Neural cell (in vitro differentiated cells): ENCODE measurements around the gene LRRC49. TPM values are rescaled to one million over a fixed set of nuclear protein-coding genes. Genes with fewer than 3 reads are reported as not detected.
A peak's percentile ranks its signal among the peaks of the same experiment; 100 is the strongest.

Experiments used
- H2AFZ ChIP-seq: fragments of 200-600, 300-800 bp; sonication (generic), shearing (Covaris generic); 2 replicates; pipeline ENCODE4 v1.6.0; 2014; ENCODE audit warnings: low read depth, mild to moderate bottlenecking, antibody characterized with exemption, low read length, moderate library complexity
- H3F3A ChIP-seq: fragments of 200-600 bp; shearing (Covaris generic); 2 replicates; pipeline ENCODE4 v1.6.1; 2016; ENCODE audit warnings: mild to moderate bottlenecking, moderate library complexity, mixed read lengths, antibody characterized with exemption, low read length; ENCODE audit not compliant: insufficient read depth, poor library complexity, severe bottlenecking
- H3K27ac ChIP-seq: fragments of 200-600, 300-800 bp; sonication (generic), shearing (Covaris generic); 2 replicates; pipeline ENCODE4 v1.5.1; 2014; ENCODE audit warnings: mild to moderate bottlenecking, low read length, moderate library complexity
- H3K27me3 ChIP-seq: fragments of 300-800, 200-600 bp; sonication (generic), shearing (Covaris generic); 2 replicates; pipeline ENCODE4 v1.6.0; 2014; ENCODE audit warnings: mild to moderate bottlenecking, low read depth, low read length, moderate library complexity; ENCODE audit not compliant: insufficient read depth
- H3K36me3 ChIP-seq: fragments of 300-800, 200-600 bp; sonication (generic), shearing (Covaris generic); 2 replicates; pipeline ENCODE4 v1.5.1; 2014; ENCODE audit warnings: mild to moderate bottlenecking, antibody characterized with exemption, low read length, moderate library complexity; ENCODE audit not compliant: insufficient read depth
- H3K4me2 ChIP-seq: fragments of 300-800, 200-600 bp; sonication (generic), shearing (Covaris generic); 2 replicates; pipeline ENCODE4 v1.6.0; 2014; ENCODE audit warnings: mild to moderate bottlenecking, low read length
- H3K4me3 ChIP-seq: fragments of 300-800, 200-600 bp; sonication (generic), shearing (Covaris generic); 2 replicates; pipeline ENCODE4 v1.5.1; 2014; ENCODE audit warnings: mild to moderate bottlenecking, low read length, moderate library complexity
- H3K79me2 ChIP-seq: fragments of 200-600 bp; shearing (Covaris generic); replicated peaks from 2 replicates; pipeline ENCODE4 v1.6.0; 2014; ENCODE audit warnings: mild to moderate bottlenecking, low read length, moderate library complexity; ENCODE audit not compliant: insufficient read depth
- H3K9ac ChIP-seq: fragments of 300-800, 200-600 bp; sonication (generic), shearing (Covaris generic); 2 replicates; pipeline ENCODE4 v1.6.1; 2016; ENCODE audit warnings: mild to moderate bottlenecking, low read length, mixed read lengths
- H3K9me2 ChIP-seq: fragments of 200-600 bp; shearing (Covaris generic); 2 replicates; pipeline ENCODE4 v1.6.1; 2016; ENCODE audit warnings: mild to moderate bottlenecking, low read length, mixed read lengths; ENCODE audit not compliant: insufficient read depth
- H3K9me3 ChIP-seq: fragments of 200-600, 300-800 bp; sonication (generic), shearing (Covaris generic); 2 replicates; pipeline ENCODE4 v1.6.1; 2016; ENCODE audit warnings: mild to moderate bottlenecking, mixed run types, low read length, moderate library complexity, mixed read lengths
- H4K20me1 ChIP-seq: fragments of 200-600 bp; shearing (Covaris generic); 2 replicates; pipeline ENCODE4 v1.6.1; 2016; ENCODE audit warnings: mild to moderate bottlenecking, mixed run types; ENCODE audit not compliant: insufficient read depth
- CTCF ChIP-seq: fragments of 450-650 bp; IDR thresholded peaks from 2 replicates; pipeline ENCODE4 v1.5.1; 2014; ENCODE audit warnings: antibody characterized with exemption, mild to moderate bottlenecking, moderate library complexity; ENCODE audit not compliant: poor library complexity, severe bottlenecking
- EP300 ChIP-seq: fragments of 450-650 bp; conservative IDR thresholded peaks from 2 replicates; pipeline ENCODE4 v1.6.1; 2014; ENCODE audit warnings: antibody characterized with exemption, mild to moderate bottlenecking, moderate library complexity; ENCODE audit not compliant: poor library complexity, severe bottlenecking
- MXI1 ChIP-seq: fragments of 450-650 bp; conservative IDR thresholded peaks from 2 replicates; pipeline ENCODE4 v1.6.1; 2014; ENCODE audit warnings: antibody characterized with exemption, mild to moderate bottlenecking; ENCODE audit not compliant: poor library complexity, severe bottlenecking
- POLR2AphosphoS5 ChIP-seq: IDR thresholded peaks from 2 replicates; pipeline ENCODE4 v1.6.1; 2012
- RAD21 ChIP-seq: fragments of 450-650 bp; conservative IDR thresholded peaks from 2 replicates; pipeline ENCODE4 v1.6.1; 2014; ENCODE audit warnings: antibody characterized with exemption, mild to moderate bottlenecking, moderate library complexity
- REST ChIP-seq: IDR thresholded peaks from 2 replicates; pipeline ENCODE4 v1.6.1; 2012; ENCODE audit warnings: borderline replicate concordance
- TAF1 ChIP-seq: IDR thresholded peaks from 2 replicates; pipeline ENCODE4 v1.6.1; 2012; ENCODE audit warnings: low read depth
- polyA plus RNA-seq: library from polyadenylated mRNA; depleted of rRNA; stranded (reverse); fragments of >200 nt; gene quantifications from 2 replicates; pipeline ENCODE4 v1.2.3, GENCODE V29; 2014

The LRRC49 gene
- polyA plus RNA-seq, 1 donor from 2014 or later = 141 TPM

DNA sequence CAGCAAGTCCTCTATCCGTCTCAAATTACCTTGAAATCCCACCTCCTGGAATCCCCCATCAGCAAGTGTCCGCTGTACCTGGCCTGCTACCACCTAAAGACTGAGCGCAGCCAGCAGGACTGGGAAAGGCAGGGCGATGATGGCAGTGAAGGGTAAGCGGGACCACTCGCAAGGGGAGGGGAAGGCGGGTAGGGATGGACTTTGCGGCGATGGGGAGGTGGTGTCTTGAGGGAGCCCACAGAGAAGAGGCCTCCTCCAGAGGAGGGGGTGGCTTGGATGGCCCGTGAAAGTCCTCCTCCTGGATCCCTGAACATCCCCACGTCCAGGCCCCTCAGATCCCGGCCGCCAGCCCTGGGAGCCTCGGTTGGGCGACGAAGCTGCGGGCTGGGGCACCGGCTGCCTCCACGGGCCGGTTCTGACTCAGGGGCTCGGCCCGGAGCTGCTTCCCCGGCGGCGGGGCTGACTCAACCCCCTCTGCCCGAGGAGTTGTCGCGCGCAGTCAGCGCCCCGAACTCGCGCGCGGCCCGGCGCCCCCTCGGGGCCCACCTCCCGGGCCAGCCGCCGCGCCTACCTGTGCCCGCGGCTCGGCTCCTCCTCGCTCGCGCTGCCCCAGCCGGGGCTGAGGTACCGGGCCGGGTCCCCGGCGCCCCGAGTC lies 39.2 kb upstream of the LRRC49 start:
- no peaks in the 10 kb centered on the region for H3K79me2 ChIP-seq

DNA sequence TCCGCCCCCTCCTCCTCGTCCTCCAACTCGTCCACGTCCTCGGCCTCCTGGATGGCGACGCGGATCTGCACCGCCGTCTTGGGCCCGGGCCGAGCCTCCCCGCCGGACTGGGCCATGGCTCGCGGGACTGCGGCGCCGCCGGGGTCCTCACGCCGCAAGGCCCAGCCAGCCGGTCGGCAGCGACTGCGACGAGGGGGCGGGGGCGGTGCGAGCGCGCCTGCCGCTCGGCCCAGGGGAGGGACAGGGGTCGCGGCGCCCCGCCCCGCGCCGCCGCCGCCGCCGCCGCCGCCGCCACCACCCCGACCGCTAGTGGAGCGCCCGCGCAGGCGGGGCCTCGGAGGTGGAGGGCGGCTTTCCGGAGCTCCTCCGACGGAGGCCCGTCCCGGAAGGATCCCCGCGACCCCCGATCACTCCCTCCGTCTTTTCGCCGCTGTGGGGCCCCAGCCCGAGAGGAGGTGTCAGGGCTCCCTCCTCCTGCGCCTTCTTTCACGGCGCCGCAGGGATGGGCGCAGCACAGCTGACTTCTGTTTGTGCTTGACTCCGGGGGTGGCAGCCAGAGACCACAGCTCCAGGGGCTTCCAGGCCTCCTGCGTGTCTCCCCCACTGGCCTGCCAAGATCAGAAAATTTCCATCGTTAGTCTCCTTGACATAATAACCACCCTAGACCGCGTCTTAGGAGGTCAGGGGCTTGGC lies 38.5 kb upstream of the LRRC49 start, which contains the start of gene LARP6:
Gene LARP6 (minus strand): TSS at position 185 of the 693 bp plus-strand sequence. CDS start 69 bp downstream, at position 116.
- TF ChIP-seq MXI1 (peak; percentile 46), POLR2AphosphoS5 (peak; percentile 45), EP300 (no peak), RAD21 (no peak)
- H3K4me3 ChIP-seq = peak within 1 kb of the TSS; percentile 83
- peak within 1 kb of the TSS; percentile 45 for H3K4me2 ChIP-seq
- H4K20me1 ChIP-seq = no peaks in the 10 kb centered on the region
- no peaks in the 10 kb centered on the region for H3K79me2 ChIP-seq
- peak within 1 kb of the TSS; percentile 72 for H3K9ac ChIP-seq
- H3K27ac ChIP-seq = peak within 1 kb of the TSS; percentile 37
- no peaks in the 10 kb centered on the region for H3F3A ChIP-seq
- no peaks in the 10 kb centered on the region for H3K9me3 ChIP-seq
- no peaks in the 10 kb centered on the region for H3K9me2 ChIP-seq
- peak within 1 kb of the TSS; percentile 60 for H2AFZ ChIP-seq
- H3K36me3 ChIP-seq = no peaks in the 10 kb centered on the region
- H3K27me3 ChIP-seq = no peaks in the 10 kb centered on the region

More for the DNA sequence above, 39.2 kb upstream of the LRRC49 start:
- no peaks in the 10 kb centered on the region for H3K27me3 ChIP-seq
- no peaks in the 10 kb centered on the region for H3K9me3 ChIP-seq
- TF ChIP-seq CTCF (no peak), REST (no peak), TAF1 (peak; percentile 50), POLR2AphosphoS5 (peak; percentile 13)
- no peaks in the 10 kb centered on the region for H3F3A ChIP-seq
- H4K20me1 ChIP-seq = no peaks in the 10 kb centered on the region
- H3K4me2 ChIP-seq = no peak overlapping the region
- H3K9me2 ChIP-seq = no peaks in the 10 kb centered on the region
- peak overlapping the region; percentile 83 for H3K4me3 ChIP-seq
- no peak overlapping the region for H3K27ac ChIP-seq
- H3K9ac ChIP-seq = peak overlapping the region; percentile 72
- H2AFZ ChIP-seq = peak overlapping the region; percentile 60
- no peaks in the 10 kb centered on the region for H3K36me3 ChIP-seq

- Histone ChIP-seq H3K4me2 (peak overlapping the region; percentile 45), H3K9ac (peak overlapping the region; percentile 72), H3K27ac (peak overlapping the region; percentile 37), H3K27me3 (no peaks in the 10 kb centered on the region), H3K4me3 (peak overlapping the region; percentile 83), H3K79me2 (no peaks in the 10 kb centered on the region), H3K36me3 (no peaks in the 10 kb centered on the region), H3K9me3 (no peaks in the 10 kb centered on the region), H2AFZ (peak overlapping the region; percentile 51), H3F3A (no peaks in the 10 kb centered on the region), H4K20me1 (no peaks in the 10 kb centered on the region), H3K9me2 (no peaks in the 10 kb centered on the region)
- TF ChIP-seq MXI1 = no peak
- TF ChIP-seq CTCF = peak; percentile 41
Observed at GRCh38 chr15:70854666-70854976, 38.0 kb upstream of the LRRC49 start.
